CD4-positive, alpha-beta T cell treated with Interleukin-4 for 4 hours (primary cell): ENCODE measurements around the gene SH3GLB2.

ENCODE experiments used
- DNase-seq: peaks from one replicate; pipeline ENCODE4 v3.0.0-alpha.2; 2020

The SH3GLB2 gene

DNA sequence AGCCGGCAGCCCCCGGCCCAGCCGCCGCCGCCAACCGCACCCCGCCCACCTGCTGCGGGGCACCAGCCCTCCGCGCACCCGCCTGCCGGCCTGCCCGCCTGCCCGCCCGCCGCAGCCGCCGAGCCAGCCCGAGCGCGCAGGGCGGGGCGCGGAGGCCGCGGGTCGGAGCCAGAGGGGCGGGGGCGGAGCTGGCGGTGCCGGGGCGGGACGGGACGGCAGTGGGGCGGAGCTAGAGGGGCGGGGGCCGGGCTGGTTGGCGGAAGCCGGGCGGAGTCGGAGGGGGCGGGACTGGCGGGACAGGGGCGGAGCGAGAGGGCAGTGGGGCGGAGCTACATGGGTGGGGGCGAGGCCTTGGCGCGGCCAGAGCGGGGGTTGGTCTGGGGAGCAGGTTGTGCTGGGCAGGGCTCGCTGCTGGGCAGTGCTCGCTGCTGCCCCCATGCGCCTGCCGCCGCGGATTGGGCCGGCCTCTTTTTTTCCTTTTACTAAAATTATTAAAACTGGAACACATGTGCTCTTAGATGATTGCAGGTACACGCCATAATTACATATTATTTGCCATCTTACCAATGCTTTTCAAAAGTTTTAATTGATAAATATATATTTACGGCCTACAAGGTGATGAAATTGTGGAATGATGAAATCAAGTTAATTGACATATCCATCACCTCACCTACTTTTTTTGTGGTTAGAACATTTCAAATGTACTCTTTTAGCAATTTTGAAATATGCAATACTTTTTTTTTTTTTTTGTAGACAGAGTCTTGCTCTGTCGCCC lies at the start of gene SH3GLB2:
TSS of gene SH3GLB2 (minus strand) at position 140 of the 775 bp plus-strand sequence. CDS start 177 bp downstream, outside the sequence.
- DNase-seq, result peak; percentile 87

DNA sequence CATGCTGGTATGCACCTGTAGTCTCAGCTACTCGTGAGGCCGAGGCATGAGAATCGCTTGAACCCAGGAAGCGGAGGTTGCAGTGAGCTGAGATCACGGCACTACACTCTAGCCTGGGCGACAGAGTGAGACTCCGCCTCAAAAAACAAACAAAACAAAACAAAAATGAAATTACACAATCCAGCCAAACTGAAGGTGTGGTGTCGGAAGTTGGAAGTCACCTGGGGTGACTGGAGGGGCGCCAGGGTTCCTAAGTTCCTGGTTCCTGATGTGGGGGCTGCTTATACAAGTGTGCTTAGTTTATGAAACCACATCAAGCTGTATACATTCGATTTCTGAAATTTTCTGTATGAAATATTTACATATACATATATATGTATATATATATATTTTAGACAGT lies 49.1 kb upstream of the SH3GLB2 start:
- no peak for DNase-seq

DNA sequence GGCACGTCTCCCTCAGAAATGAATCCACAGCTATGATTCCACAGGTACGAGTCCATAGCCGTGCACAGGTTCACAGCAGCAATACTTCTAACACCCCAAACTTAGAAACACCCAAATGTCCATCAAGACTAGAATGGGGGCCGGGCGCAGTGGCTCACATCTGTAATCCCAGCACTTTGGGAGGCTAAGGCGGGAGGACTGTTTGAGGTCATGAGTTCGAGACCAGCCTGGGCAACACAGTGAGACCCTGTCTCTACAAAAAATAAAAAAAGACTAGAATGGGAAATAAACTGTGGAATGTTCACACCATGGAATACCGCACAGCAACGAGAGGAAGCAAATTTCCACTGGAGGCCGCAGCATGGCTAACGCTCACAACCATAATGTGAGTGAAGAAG lies 48.5 kb upstream of the SH3GLB2 start:
- DNase-seq, result no peak

DNA sequence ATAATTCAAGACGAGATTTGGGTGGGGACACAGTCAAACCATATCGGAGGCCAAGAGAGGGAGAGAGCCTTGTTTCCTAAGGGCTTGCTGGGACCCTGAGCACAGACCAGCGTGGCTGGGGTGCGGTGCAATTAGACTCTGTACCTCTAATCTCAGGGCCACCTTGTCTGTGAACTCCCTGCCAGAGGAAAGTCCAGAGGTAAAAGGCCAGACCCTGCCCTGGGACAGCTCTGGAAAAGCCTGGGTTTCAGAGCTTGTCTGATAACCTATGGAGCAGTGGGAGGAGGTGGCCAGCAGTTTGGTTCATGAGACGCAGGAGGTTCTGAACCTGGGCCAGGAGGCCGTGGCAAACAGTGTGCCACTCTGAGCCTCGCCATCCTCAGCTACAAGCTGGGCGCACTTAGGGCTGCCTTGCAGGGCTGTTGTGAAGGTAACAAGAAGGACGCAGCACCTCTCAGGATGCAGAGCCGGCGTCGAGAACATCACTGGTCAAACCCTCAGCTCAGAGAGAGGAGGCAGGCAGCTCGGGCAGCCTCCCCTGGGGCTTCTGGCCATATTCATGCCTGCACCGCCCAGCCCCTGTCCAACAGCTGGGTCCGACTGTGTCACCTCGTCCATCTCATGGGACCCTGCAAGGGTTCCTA lies 48.0 kb upstream of the SH3GLB2 start:
- DNase-seq, result no peak

DNA sequence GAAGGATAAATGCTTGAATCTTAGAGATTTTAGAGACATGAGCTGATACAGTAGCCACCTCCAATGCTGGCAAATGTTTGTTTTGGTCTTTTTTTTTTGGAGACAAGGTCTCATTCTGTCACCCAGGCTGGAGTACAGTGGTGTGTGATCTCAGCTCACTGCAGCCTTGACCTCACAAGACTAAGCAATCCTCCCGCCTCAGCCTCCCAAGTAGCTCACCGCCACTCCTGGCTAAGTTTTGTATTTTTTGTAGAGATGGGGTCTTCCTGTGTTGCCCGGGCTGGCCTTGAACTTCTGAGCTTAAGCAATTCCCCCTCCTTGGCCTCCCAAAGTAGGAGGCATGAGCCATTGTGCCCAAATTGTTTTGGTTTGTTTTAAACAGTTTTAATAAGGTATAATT lies 46.0 kb upstream of the SH3GLB2 start:
- no peak for DNase-seq

DNA sequence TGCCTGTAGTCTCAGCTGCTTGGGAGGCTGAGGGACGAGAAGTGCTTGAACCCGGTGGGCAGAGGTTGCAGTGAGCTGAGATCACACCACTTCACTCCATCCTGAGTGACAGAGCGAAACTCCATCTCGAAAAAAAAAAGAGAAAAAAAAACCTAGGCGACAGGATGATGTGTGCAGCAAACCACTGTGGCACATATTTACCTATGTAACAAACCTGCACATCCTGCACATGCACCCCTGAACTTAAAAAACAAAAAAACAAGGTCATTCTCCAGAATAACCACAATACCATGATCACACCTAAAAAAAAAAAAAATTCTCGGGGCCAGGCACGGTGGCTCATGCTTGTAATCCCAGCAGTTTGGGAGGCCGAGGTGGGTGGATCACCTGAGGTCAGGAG lies 45.3 kb upstream of the SH3GLB2 start:
- DNase-seq, result peak; percentile 48

DNA sequence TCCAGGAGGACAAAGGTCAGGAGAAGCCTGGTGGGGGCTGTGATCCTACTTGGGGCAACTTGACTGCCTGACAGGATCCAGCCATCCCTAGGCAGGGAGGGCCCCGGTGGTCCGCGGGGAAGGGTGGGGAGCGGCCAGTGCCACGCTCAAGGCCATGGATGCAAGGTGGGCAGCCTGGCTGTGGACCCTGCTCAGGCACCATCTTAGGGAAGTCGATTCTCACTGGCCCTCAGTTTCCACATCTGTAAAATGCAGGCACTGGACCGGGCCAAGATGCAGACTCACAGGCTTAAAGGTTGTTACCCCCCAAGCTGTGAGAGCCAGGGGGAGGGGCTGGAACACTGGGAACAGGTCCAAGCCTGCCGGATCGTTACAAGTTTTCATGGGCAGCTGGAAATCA lies 44.0 kb upstream of the SH3GLB2 start:
- DNase-seq, result no peak

DNA sequence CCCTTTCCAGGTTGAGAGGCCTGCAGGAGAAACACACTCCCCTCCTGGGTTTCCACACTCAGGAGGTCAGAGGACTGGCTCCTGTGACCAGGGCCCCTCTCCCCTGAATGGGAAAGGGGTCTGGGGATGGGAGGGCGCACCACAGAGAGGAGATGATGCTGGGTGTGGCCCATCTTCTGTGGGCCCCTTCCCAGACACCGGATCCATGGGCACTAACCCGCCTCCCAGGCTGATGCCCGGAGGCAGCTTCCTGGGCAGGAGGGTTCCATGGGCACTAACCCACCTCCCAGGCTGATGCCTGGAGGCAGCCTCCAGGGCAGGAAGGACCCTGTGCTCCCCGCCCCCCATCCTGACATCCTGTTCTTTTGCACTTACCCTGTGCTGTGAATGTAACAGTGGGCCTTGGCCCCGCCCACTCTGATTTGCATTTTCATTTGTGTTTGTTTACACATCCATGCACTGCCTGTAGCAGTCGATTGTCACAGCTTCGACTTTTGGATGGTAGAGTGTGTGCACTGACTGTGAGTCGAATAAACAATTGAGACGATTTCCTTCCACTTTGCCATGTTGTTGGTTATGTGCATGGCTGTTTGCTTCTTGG lies 43.5 kb upstream of the SH3GLB2 start:
- peak; percentile 13 for DNase-seq

DNA sequence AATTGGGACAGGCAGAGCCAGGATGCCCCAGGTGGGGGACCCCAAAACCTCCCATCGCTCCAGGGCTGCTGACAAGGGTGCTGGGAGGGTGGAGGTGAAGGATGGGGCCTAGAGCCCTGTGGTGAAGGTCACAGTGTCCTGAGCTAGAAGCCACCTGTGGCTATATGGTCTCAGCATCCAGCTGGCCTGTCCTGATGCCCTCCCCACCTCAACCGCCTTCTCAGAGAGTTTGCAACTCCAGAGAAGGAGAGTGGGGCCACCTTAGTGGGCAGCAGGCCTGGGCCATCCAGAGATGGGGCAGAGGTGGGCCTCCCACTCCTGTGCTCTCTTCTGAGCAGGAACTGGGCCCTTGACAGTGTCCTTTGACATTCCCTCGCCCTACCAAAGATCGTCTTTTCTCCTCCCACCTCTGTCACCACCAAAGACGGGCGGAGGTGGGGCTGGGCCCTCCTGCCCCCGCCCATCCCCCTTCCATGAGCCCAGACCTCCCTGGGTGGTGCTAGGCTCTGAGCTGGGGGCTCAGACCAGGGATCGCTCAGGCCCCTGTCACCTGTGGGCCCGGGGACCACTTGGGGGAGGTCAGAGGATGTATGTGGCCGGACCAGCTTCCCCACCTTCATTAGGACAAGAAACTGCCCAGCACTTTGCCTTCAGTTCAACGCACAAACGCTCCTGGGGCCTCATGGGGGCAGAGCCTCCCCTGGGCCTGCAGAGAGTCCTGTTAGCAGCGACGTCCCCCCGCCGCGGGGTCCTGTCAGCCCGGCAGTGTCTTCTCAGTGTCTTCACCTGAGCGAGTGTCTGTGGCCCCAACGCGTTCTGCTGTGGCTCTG lies 42.8 kb upstream of the SH3GLB2 start:
- DNase-seq, result no peak

DNA sequence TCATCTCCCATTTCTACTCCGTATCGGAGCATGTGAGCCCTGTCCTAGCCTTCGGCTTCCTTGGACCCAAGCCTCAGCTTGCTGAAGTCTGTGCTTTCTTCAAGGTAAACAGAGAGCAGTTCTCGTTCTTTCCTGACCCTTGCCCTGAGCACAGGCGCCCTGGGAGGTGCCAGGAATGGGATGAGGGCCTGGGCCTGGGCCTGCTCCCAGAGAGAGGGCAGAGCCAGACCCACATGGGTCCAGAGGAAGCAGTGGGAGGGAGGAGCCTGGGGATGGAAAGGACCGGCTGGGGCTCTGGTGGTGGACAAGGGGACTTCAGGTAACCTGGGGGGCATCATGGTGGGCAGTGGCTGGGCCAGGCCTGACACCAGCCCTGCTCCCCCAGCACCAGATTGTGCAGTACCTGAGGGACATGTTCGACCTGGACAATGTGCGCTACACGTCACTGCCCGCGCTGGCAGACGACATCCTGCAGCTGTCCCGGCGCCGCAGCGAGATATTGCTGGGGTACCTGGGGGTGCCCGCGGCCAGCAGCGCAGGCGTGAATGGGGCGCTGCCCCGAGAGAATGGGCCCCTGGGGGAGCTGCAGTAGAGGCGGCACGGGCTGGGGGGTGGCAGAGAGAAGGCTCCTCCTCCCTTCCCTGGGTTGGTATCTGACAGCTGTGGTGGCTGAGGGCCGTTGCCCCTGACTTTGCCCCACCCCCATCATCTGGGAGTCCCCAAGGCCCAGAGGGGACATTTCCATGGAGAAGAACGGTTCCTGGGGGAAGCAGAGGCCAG lies 41.9 kb upstream of the SH3GLB2 start:
- no peak for DNase-seq

DNA sequence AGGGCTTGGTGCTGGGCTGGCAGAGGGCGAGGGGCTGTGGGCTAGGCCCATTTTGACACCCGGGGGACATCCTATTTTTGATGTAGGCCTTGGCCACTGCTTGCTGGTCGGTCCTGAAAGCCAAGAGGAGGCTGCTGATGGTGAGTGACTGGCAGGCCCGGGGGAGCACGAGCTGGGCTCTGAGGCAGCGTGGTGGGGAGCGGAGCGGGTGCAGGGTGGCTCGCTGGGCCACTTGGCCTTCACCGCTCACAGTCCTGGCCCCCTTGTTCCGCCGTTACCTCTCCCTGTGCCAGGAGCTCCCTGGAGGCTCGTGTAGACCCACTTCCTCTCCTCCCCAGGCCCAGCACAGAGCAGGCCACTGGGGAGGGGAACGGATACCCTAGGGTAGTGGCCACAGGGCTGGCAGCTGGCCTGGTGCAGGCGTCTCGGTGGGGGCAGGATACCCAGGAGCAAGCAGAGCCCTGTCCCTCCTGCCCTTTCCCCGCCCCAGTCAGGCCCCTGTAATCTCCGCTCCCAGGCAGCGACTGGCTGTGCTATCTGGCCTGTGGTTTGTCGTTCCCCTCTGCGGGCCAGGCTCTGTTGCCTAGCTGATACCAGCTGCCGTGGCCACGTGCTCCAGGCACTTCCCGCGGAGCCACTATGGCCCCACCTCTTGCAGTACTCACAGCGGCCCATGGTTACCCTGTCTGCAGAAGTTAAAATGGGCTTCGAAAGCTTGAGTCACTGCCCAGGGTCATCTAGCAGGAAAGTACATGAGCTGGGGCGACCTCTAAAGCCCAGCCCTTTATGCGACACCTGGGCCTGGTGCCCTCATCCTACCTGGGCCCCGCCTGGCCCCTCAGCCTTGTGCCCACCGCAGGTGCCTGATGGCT lies 41.1 kb upstream of the SH3GLB2 start:
- peak; percentile 58 for DNase-seq

DNA sequence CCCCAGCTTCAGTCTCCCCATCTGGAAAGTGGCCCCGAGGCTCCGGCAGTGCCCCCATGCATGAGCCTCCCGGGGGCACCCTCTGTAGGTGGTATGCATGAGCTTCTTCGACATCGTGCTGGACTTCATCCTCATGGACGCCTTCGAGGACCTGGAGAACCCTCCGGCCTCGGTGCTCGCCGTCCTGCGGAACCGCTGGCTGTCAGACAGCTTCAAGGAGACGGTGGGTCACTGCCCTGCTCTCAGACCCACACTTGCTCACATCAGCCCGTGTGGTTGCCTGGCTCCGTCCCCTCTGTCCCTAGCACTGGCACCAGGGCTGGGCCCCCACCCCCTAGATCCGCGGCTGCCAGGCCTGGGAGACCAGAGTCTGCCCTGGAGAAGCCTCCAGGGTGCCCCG lies 40.0 kb upstream of the SH3GLB2 start:
- no peak for DNase-seq

DNA sequence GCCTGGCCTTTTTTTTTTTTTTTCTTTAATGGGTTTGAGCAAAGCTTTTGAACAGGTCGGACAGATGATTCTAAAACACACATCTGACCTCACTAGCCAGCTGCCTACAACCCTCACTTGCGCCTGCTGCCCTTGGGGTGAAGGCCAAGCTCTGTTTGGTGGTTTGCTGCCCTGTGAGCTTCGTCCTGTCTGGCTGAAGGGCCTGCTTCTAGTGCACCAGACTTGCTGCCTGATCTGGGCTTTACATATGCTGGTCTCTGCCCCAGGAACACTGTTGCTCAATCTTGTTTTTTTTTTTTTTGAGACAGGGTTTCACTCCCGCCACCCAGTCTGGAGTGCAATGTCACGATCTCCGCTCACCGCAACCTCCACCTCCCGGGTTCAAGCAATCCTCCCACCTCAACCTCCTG lies 36.4 kb upstream of the SH3GLB2 start:
- DNase-seq, result no peak

DNA sequence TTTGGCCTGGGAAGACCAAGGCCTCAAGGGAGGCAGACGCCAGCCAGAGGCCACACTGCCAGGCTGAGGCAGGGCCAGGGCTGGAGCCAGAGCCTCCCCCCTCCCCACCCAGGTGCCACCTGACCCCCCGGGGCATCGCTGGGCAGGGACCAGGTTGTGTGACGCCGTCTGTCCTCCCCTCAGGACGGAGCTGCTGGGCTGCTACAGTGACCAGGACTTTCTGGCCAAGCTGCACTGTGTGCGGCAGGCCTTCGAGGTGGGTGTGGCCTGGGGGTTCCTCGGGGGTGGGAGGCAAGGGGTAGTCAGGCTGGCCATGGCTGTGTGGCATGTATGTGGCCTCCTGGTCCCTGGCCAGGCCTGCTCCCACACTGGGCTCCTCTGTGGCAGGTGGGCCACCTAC lies 34.9 kb upstream of the SH3GLB2 start:
- no peak for DNase-seq

DNA sequence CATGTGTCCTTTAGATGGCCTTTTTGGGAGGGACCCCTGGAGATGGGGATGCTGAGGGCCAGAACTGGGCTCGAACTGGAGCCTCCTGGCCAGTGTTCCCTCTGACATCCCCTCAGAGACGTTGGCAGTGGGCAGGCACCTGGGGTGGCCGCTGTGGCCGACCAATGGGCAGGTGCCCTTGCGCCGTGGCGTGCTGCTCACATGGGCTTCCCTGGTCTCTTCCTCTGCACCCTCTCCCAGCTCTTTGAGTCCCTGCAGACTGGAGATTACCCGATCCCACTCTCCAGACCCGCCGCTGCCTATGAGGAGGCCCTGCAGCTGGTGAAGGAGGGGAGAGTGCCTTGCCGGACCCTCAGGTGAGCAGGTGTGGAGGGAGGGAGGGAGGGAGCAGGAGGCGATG lies 32.9 kb upstream of the SH3GLB2 start:
- no peak for DNase-seq

DNA sequence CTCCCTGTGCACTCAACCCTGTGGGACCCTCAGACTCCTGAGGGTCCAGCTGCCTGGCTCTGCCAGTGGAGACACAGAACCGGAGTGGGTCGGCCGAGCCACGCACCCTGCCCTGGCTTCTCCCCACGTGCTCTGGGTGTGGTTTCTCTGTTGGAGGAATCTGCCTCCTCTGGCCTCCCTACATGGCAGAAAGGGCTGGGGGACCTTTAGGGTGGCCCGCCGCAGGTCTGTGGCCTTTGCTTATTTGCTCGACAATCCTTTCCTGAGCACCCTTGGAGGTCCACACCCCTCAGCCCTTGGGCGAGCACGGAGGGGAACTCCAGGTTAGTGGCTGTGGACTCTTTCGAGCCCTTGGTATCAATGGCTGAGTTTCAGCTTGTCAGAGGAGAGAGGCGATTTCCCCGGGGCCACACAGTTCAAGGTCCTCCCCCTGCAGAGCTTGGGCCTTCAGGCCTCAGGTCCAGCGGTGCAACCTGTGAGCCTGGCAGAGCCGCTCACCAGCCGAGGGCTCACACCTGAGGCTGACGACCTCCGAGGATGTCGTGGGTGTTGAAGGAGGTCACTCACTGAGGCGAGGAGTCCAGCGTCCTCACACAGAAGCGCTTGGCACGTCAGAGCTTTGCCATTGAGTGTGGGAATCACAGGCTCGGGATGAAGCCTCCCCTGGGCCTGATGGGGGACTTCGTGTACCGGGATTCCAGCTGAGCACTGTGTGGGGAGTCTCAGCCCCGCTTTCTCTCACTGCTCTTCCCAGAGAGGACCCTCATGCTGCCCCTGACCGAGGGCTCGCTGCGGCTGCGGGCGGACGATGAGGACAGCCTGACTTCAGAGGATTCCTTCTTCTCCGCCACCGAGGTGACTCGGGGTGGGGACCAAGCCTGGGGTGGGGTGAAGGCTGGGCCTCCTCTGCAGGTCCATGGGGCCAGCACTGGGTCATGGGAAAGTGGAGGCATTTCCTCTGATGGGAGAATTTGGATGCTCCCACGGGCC lies 32.0 kb upstream of the SH3GLB2 start:
- DNase-seq, result no peak

DNA sequence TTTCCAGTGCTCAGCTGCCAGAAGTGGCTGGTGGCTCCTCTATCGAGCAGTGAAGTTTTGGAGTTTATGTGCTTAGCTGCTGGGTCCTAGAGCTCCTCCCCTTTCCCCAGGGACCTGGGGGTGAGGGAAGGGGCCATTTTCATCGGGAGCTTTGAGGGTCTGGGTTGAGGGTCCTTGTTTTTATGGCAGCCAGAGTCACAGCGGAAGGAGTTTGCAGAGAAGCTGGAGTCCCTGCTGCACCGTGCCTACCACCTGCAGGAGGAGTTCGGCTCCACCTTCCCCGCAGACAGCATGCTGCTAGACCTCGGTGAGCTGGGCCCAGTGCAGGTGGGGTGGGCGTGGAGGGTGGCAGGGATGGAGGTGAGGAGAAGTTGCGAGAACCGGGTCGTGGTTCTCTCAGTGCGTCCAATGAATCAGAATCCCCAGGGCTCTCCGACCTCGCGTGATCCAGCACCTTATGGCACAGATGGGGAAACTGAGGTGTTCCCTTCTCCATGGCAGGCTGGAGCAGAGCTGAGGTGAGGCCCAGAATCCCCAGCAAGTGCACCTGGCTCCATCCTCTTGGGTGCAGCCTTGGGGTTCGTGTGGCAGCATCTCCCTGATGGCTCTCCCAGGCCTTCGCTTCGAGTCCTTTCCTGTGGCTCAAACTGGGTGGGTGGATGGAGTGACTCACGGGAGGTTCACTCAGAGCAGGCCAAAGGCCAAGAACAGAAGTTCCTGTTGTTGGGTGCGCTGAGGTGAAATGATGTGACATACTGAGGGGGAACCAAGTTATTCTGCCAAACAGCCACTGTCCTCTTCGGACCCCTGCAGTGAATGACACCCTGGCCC lies 31.0 kb upstream of the SH3GLB2 start:
- no peak for DNase-seq

DNA sequence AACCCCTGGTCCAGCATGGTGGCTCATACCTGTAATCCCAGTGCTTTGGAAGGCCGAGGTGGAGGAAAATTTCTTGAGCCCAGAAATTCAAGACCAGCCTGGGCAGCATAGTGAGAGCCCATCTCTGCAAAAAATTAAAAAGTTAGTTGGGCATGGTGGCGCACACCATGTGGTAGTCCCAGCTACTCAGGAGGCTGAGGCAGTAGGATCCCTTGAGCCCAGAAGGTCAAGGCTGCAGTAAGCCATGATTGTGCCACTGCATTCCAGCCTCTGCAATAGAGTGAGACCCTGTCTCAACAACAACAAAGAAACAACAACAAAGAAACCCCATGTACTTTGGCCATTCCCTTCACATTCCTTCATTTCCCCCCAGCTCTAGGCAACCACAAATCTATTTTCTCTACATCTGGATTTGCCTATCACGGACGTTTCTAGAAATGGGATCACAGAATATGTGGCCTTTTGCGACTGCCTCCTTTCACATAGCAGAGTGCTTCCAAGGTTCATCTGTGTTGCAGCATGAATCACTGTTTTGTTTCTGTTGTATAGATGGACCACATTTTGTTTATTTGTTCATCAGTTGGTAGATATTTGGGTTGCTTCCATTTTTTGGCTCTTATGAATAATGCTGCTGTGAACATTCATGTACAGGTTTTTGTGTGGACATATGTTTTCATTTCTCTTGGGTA lies 26.2 kb upstream of the SH3GLB2 start:
- DNase-seq, result no peak

DNA sequence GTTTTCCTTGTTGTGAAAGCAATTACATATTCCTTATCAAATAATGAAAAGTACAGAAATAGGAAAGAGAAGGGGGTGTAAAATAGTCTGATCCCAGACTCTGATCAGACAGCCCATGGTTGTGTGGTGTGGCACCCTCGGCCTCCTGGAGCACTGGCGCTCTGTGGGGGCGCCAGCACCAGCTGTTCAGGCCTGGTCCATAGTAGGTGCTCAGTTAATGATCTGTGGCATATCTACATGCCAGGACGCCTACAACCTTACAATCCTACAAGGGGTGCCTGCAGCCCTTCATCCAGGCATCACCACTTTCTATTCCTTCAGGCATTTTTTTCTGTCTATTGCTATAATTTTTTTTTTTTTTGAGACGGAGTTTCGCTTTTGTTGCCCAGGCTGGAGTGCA lies 24.9 kb upstream of the SH3GLB2 start:
- no peak for DNase-seq
